WI38 (cell line): ENCODE data around the gene DDR2.

ENCODE experiments used
- H3K4me3 ChIP-seq: 2 replicates; pipeline ENCODE4 v1.5.1; 2011; ENCODE audit warnings: low read depth, mild to moderate bottlenecking, control low read depth, low read length
- CTCF ChIP-seq: IDR thresholded peaks from 2 replicates; pipeline ENCODE4 v1.5.1; 2012; ENCODE audit warnings: low read depth, mild to moderate bottlenecking, control low read depth, low read length

Gene DDR2

GRCh38 chr1:162671664-162672410 is 39.6 kb downstream of the DDR2 start:
- TF ChIP-seq CTCF, result no peak
- H3K4me3 ChIP-seq, result no peak overlapping the region

- H3K4me3 ChIP-seq, result no peak overlapping the region
- TF ChIP-seq CTCF, result no peak
Measured at GRCh38 chr1:162672622-162673260, 40.5 kb downstream of the DDR2 start.

- TF ChIP-seq CTCF, result no peak
- no peak overlapping the region for H3K4me3 ChIP-seq
Measured at GRCh38 chr1:162674034-162674608, 41.9 kb downstream of the DDR2 start.

GRCh38 chr1:162676087-162676486 is 43.8 kb downstream of the DDR2 start:
- no peak overlapping the region for H3K4me3 ChIP-seq
- no peak for TF ChIP-seq CTCF

- H3K4me3 ChIP-seq, result no peak overlapping the region
Measured at GRCh38 chr1:162676750-162677149, 44.5 kb downstream of the DDR2 start.

GRCh38 chr1:162677607-162678371 is 45.5 kb downstream of the DDR2 start:
- TF ChIP-seq CTCF, result no peak

More at GRCh38 chr1:162676750-162677149, 44.5 kb downstream of the DDR2 start:
- TF ChIP-seq CTCF, result no peak

More at GRCh38 chr1:162677607-162678371, 45.5 kb downstream of the DDR2 start:
- no peak overlapping the region for H3K4me3 ChIP-seq
